ENCODE results near the gene NEK11.

The NEK11 gene

GRCh38 chr3:131141770-131142169 lies 115.1 kb downstream of the NEK11 start:
- no peak for DNase-seq

- no peak for DNase-seq
These were observed 115.9 kb downstream of the NEK11 start for GRCh38 chr3:131142580-131142979.

- no peak for DNase-seq
These were observed 117.1 kb downstream of the NEK11 start for GRCh38 chr3:131143802-131144201.

GRCh38 chr3:131147534-131147933 lies 120.9 kb downstream of the NEK11 start:
- DNase-seq, result no peak

GRCh38 chr3:131158434-131158833 lies 131.8 kb downstream of the NEK11 start:
- DNase-seq, result no peak

GRCh38 chr3:131162516-131162915 lies 135.8 kb downstream of the NEK11 start:
- DNase-seq, result no peak

- DNase-seq, result no peak
These were observed 141.2 kb downstream of the NEK11 start for GRCh38 chr3:131167867-131168266.

- no peak for DNase-seq
These were observed 142.7 kb downstream of the NEK11 start for GRCh38 chr3:131169331-131169730.

GRCh38 chr3:131172502-131173200 lies 146.0 kb downstream of the NEK11 start:
- no peak for DNase-seq

GRCh38 chr3:131174752-131175151 lies 148.1 kb downstream of the NEK11 start:
- peak; percentile 87 to 89 for DNase-seq

- DNase-seq, result no peak
These were observed 152.2 kb downstream of the NEK11 start for GRCh38 chr3:131178710-131179375.

- peak in 1 of 2 experiments; percentile 14 for DNase-seq
These were observed 166.0 kb downstream of the NEK11 start for GRCh38 chr3:131192701-131193100.

GRCh38 chr3:131193641-131194238 lies 167.1 kb downstream of the NEK11 start:
- DNase-seq, result peak; percentile 13 to 18

- DNase-seq, result no peak
These were observed 168.1 kb downstream of the NEK11 start for GRCh38 chr3:131194816-131195215.

GRCh38 chr3:131200636-131201199 lies 174.0 kb downstream of the NEK11 start:
- DNase-seq, result no peak

GRCh38 chr3:131216330-131216729 lies 189.7 kb downstream of the NEK11 start:
- DNase-seq, result no peak

GRCh38 chr3:131216801-131217200 lies 190.1 kb downstream of the NEK11 start:
- DNase-seq, result no peak

- DNase-seq, result no peak
These were observed 190.6 kb downstream of the NEK11 start for GRCh38 chr3:131217296-131217741.

- no peak for DNase-seq
These were observed 191.5 kb downstream of the NEK11 start for GRCh38 chr3:131218196-131218595.

- DNase-seq, result peak in 1 of 2 experiments; percentile 8
These were observed 195.1 kb downstream of the NEK11 start for GRCh38 chr3:131221731-131222130.

GRCh38 chr3:131222599-131222998 lies 195.9 kb downstream of the NEK11 start:
- no peak for DNase-seq

GRCh38 chr3:131223373-131224289 lies 197.0 kb downstream of the NEK11 start:
- DNase-seq, result peak; percentile 32 to 49
